Measurements from ENCODE around the gene AASDH. TPM values are rescaled to one million over a fixed set of nuclear protein-coding genes. Genes with fewer than 3 reads are reported as not detected.

AASDH gene
- total and polyA plus RNA-seq, 4 experiments from 2014 or later: 19.2 to 23.7 (median 19.7) TPM

GRCh38 chr4:56310401-56311125 lies 76.7 kb downstream of the AASDH start:
- intact Hi-C loops (cut with micrococcal nuclease): no loop called here
- no peak for DNase-seq
- H3K36me3 ChIP-seq (ENCODE audit: insufficient read depth, low read length): no peaks in the 10 kb centered on the region
- ChIA-PET POLR2A (ENCODE audit: partially characterized antibody) (no interaction called here), CTCF (ENCODE audit: partially characterized antibody) (interaction anchor here (1.4 kb wide), 1 partner anchor 10 kb away, joined by 5 read pairs; no protein-coding TSS in a partner anchor)
- no peaks in the 10 kb centered on the region for H3K4me1 Mint-ChIP-seq
- no peak overlapping the region for H3K27ac ChIP-seq (ENCODE audit: low read depth, low read length)
- no peaks in the 10 kb centered on the region for H3K9me3 ChIP-seq (ENCODE audit: control insufficient read depth in 1 of 2, low read length in 2 of 2)
- peaks cover 0 to 2% of the 10 kb centered on the region in 2 donors for H3K27me3 Mint-ChIP-seq
- H3K4me1 ChIP-seq (ENCODE audit: insufficient read depth, low read length): no peaks in the 10 kb centered on the region
- H3K36me3 Mint-ChIP-seq: no peaks in the 10 kb centered on the region
- no peak overlapping the region for H3K27ac Mint-ChIP-seq
- H3K9me3 Mint-ChIP-seq: peaks cover 0 to 1% (median 0%) of the 10 kb centered on the region in 8 donors
- H3K27me3 ChIP-seq (ENCODE audit: insufficient read depth, low read length): no peaks in the 10 kb centered on the region
- no peak overlapping the region for H3K4me3 Mint-ChIP-seq
- no peak overlapping the region for H3K4me3 ChIP-seq (ENCODE audit: low read length in 2 of 2)

GRCh38 chr4:56308384-56308783 lies 78.9 kb downstream of the AASDH start:
- Mint-ChIP-seq H3K9me3 (no peaks in the 10 kb centered on the region), H3K4me3 (no peak overlapping the region), H3K4me1 (no peaks in the 10 kb centered on the region), H3K27ac (no peak overlapping the region), H3K27me3 (peaks cover 0 to 6% of the 10 kb centered on the region in 2 donors), H3K36me3 (no peaks in the 10 kb centered on the region)
- H3K4me3 ChIP-seq (ENCODE audit: low read length in 2 of 2): no peak overlapping the region
- H3K27ac ChIP-seq (ENCODE audit: low read depth, low read length): no peak overlapping the region
- H3K36me3 ChIP-seq (ENCODE audit: insufficient read depth, low read length): no peaks in the 10 kb centered on the region
- no peaks in the 10 kb centered on the region for H3K27me3 ChIP-seq (ENCODE audit: insufficient read depth, low read length)
- no peak for DNase-seq
- intact Hi-C loops (cut with micrococcal nuclease): no loop called here
- no peaks in the 10 kb centered on the region for H3K9me3 ChIP-seq (ENCODE audit: control insufficient read depth in 1 of 2, low read length in 2 of 2)
- CTCF ChIA-PET (ENCODE audit: partially characterized antibody): no interaction called here
- H3K4me1 ChIP-seq (ENCODE audit: insufficient read depth, low read length): no peaks in the 10 kb centered on the region
- POLR2A ChIA-PET (ENCODE audit: partially characterized antibody): no interaction called here

- POLR2A ChIA-PET (ENCODE audit: partially characterized antibody): no interaction called here
- no peak overlapping the region for H3K27ac ChIP-seq (ENCODE audit: low read depth, low read length)
- Mint-ChIP-seq H3K4me3 (no peak overlapping the region), H3K4me1 (no peaks in the 10 kb centered on the region), H3K27me3 (peaks cover 0 to 6% of the 10 kb centered on the region in 2 donors), H3K36me3 (no peaks in the 10 kb centered on the region), H3K9me3 (no peaks in the 10 kb centered on the region), H3K27ac (peak overlapping the region in 1 of 7 donors; percentile 41)
- H3K27me3 ChIP-seq (ENCODE audit: insufficient read depth, low read length): no peaks in the 10 kb centered on the region
- CTCF ChIA-PET (ENCODE audit: partially characterized antibody): no interaction called here
- H3K9me3 ChIP-seq (ENCODE audit: control insufficient read depth in 1 of 2, low read length in 2 of 2): no peaks in the 10 kb centered on the region
- DNase-seq: no peak
- intact Hi-C loops (cut with micrococcal nuclease): no loop called here
- no peaks in the 10 kb centered on the region for H3K36me3 ChIP-seq (ENCODE audit: insufficient read depth, low read length)
- H3K4me3 ChIP-seq (ENCODE audit: low read length in 2 of 2): no peak overlapping the region
- no peaks in the 10 kb centered on the region for H3K4me1 ChIP-seq (ENCODE audit: insufficient read depth, low read length)
These were observed 79.9 kb downstream of the AASDH start for GRCh38 chr4:56307423-56307822.

GRCh38 chr4:56305390-56305789 lies 81.9 kb downstream of the AASDH start:
- no peak overlapping the region for H3K4me3 ChIP-seq (ENCODE audit: low read length in 2 of 2)
- no peaks in the 10 kb centered on the region for H3K27me3 ChIP-seq (ENCODE audit: insufficient read depth, low read length)
- H3K36me3 ChIP-seq (ENCODE audit: insufficient read depth, low read length): no peaks in the 10 kb centered on the region
- Mint-ChIP-seq H3K27ac (no peak overlapping the region), H3K4me3 (no peak overlapping the region), H3K9me3 (no peaks in the 10 kb centered on the region), H3K27me3 (peaks cover 0 to 6% of the 10 kb centered on the region in 2 donors), H3K4me1 (peaks cover 8% of the 10 kb centered on the region in 4 donors), H3K36me3 (no peaks in the 10 kb centered on the region)
- H3K9me3 ChIP-seq (ENCODE audit: control insufficient read depth in 1 of 2, low read length in 2 of 2): no peaks in the 10 kb centered on the region
- peaks cover 8% of the 10 kb centered on the region for H3K4me1 ChIP-seq (ENCODE audit: insufficient read depth, low read length)
- no peak overlapping the region for H3K27ac ChIP-seq (ENCODE audit: low read depth, low read length)
- intact Hi-C loops (cut with micrococcal nuclease): no loop called here
- POLR2A ChIA-PET (ENCODE audit: partially characterized antibody): no interaction called here
- CTCF ChIA-PET (ENCODE audit: partially characterized antibody): no interaction called here
- no peak for DNase-seq

- intact Hi-C loops (cut with micrococcal nuclease): no loop called here
- Histone ChIP-seq H3K4me3 (ENCODE audit: low read length in 2 of 2) (no peak overlapping the region), H3K27ac (ENCODE audit: low read depth, low read length) (no peak overlapping the region), H3K36me3 (ENCODE audit: insufficient read depth, low read length) (no peaks in the 10 kb centered on the region), H3K27me3 (ENCODE audit: insufficient read depth, low read length) (no peaks in the 10 kb centered on the region), H3K9me3 (ENCODE audit: control insufficient read depth in 1 of 2, low read length in 2 of 2) (no peaks in the 10 kb centered on the region), H3K4me1 (ENCODE audit: insufficient read depth, low read length) (peaks cover 8% of the 10 kb centered on the region)
- peaks cover 8% of the 10 kb centered on the region in 4 donors for H3K4me1 Mint-ChIP-seq
- H3K36me3 Mint-ChIP-seq: no peaks in the 10 kb centered on the region
- DNase-seq: no peak
- POLR2A ChIA-PET (ENCODE audit: partially characterized antibody): no interaction called here
- H3K27ac Mint-ChIP-seq: no peak overlapping the region
- CTCF ChIA-PET (ENCODE audit: partially characterized antibody): interaction anchor here (0.7 kb wide), 1 partner anchor 452 kb away, joined by 3 read pairs; no protein-coding TSS in a partner anchor
- no peaks in the 10 kb centered on the region for H3K9me3 Mint-ChIP-seq
- no peak overlapping the region for H3K4me3 Mint-ChIP-seq
- peaks cover 0 to 6% of the 10 kb centered on the region in 2 donors for H3K27me3 Mint-ChIP-seq
These were observed 83.4 kb downstream of the AASDH start for GRCh38 chr4:56303921-56304320.

- no peaks in the 10 kb centered on the region for H3K36me3 ChIP-seq (ENCODE audit: insufficient read depth, low read length)
- Mint-ChIP-seq H3K9me3 (no peaks in the 10 kb centered on the region), H3K4me1 (peaks cover 8% of the 10 kb centered on the region in 4 donors), H3K36me3 (no peaks in the 10 kb centered on the region), H3K27ac (no peak overlapping the region), H3K4me3 (no peak overlapping the region), H3K27me3 (peaks cover 0 to 6% of the 10 kb centered on the region in 2 donors)
- H3K27me3 ChIP-seq (ENCODE audit: insufficient read depth, low read length): no peaks in the 10 kb centered on the region
- no peak overlapping the region for H3K27ac ChIP-seq (ENCODE audit: low read depth, low read length)
- intact Hi-C loops (cut with micrococcal nuclease): no loop called here
- CTCF ChIA-PET (ENCODE audit: partially characterized antibody): interaction anchor here (1.3 to 1.6 kb wide), 2 partner anchors 10 to 354 kb away, joined by 3 to 6 read pairs; partner anchors contain the start of gene CEP135
- H3K4me3 ChIP-seq (ENCODE audit: low read length in 2 of 2): no peak overlapping the region
- DNase-seq: no peak
- POLR2A ChIA-PET (ENCODE audit: partially characterized antibody): no interaction called here
- H3K9me3 ChIP-seq (ENCODE audit: control insufficient read depth in 1 of 2, low read length in 2 of 2): no peaks in the 10 kb centered on the region
- peaks cover 8% of the 10 kb centered on the region for H3K4me1 ChIP-seq (ENCODE audit: insufficient read depth, low read length)
These were observed 84.5 kb downstream of the AASDH start for GRCh38 chr4:56302760-56303159.

GRCh38 chr4:56301997-56302496 lies 85.2 kb downstream of the AASDH start:
- ChIA-PET CTCF (ENCODE audit: partially characterized antibody) (interaction anchor here (1.2 to 1.6 kb wide), 3 partner anchors 9 to 353 kb away, joined by 3 to 6 read pairs (median 3); partner anchors contain the start of gene CEP135), POLR2A (ENCODE audit: partially characterized antibody) (no interaction called here)
- no peak overlapping the region for H3K27ac ChIP-seq (ENCODE audit: low read depth, low read length)
- H3K27ac Mint-ChIP-seq: no peak overlapping the region
- H3K27me3 ChIP-seq (ENCODE audit: insufficient read depth, low read length): no peaks in the 10 kb centered on the region
- H3K4me1 Mint-ChIP-seq: peaks cover 8% of the 10 kb centered on the region in 4 donors
- no peaks in the 10 kb centered on the region for H3K36me3 ChIP-seq (ENCODE audit: insufficient read depth, low read length)
- no peaks in the 10 kb centered on the region for H3K9me3 ChIP-seq (ENCODE audit: control insufficient read depth in 1 of 2, low read length in 2 of 2)
- intact Hi-C loops (cut with micrococcal nuclease): loop anchor here (1.0 kb wide), 1 partner anchor 354 kb away; the partner anchor contains the start of gene CEP135
- DNase-seq: no peak
- peaks cover 8% of the 10 kb centered on the region for H3K4me1 ChIP-seq (ENCODE audit: insufficient read depth, low read length)
- H3K4me3 ChIP-seq (ENCODE audit: low read length in 2 of 2): no peak overlapping the region
- H3K9me3 Mint-ChIP-seq: no peaks in the 10 kb centered on the region
- H3K4me3 Mint-ChIP-seq: no peak overlapping the region
- H3K27me3 Mint-ChIP-seq: peaks cover 0 to 6% of the 10 kb centered on the region in 2 donors
- H3K36me3 Mint-ChIP-seq: no peaks in the 10 kb centered on the region
